ENCODE results near the gene YOD1. TPM values are rescaled to one million over a fixed set of nuclear protein-coding genes. Genes with fewer than 3 reads are reported as not detected.
A peak's percentile ranks its signal among the peaks of the same experiment; 100 is the strongest.

Gene YOD1
- 10 to 100 TPM in 2 of 4 donors, 1 to 10 TPM in 2; 9.0 to 17.5 (median 12.0) TPM for total RNA-seq

GRCh38 chr1:207051191-207051943 lies at the start of gene YOD1:
Gene YOD1 (minus strand): TSS chr1:207051208. CDS start chr1:207051030, 178 bp downstream.
- H3K27me3 ChIP-seq, result no peaks in the 10 kb centered on the region
- peak within 1 kb of the TSS; percentile 66 to 96 (median 84) for H3K4me3 ChIP-seq
- no peaks in the 10 kb centered on the region for H3K9me3 ChIP-seq
- WGBS, 2 donors (ENCODE audit: low coverage in 1 of 2), result 44 to 63% methylated on average over 3 to 15 of the region's 15 CpGs
- DNase-seq, result peak; percentile 49
- TF ChIP-seq EP300 (IDR thresholded peaks at IDR 0.05; ENCODE audit: low read depth) (no peak), POLR2A (IDR thresholded peaks at IDR 0.05) (peak; percentile 11), POLR2AphosphoS5 (IDR thresholded peaks at IDR 0.05) (peak in 1 of 3 donors; percentile 41)
- TF ChIP-seq, protein P1, sequence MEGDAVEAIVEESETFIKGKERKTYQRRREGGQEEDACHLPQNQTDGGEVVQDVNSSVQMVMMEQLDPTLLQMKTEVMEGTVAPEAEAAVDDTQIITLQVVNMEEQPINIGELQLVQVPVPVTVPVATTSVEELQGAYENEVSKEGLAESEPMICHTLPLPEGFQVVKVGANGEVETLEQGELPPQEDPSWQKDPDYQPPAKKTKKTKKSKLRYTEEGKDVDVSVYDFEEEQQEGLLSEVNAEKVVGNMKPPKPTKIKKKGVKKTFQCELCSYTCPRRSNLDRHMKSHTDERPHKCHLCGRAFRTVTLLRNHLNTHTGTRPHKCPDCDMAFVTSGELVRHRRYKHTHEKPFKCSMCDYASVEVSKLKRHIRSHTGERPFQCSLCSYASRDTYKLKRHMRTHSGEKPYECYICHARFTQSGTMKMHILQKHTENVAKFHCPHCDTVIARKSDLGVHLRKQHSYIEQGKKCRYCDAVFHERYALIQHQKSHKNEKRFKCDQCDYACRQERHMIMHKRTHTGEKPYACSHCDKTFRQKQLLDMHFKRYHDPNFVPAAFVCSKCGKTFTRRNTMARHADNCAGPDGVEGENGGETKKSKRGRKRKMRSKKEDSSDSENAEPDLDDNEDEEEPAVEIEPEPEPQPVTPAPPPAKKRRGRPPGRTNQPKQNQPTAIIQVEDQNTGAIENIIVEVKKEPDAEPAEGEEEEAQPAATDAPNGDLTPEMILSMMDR (IDR thresholded peaks at IDR 0.05), result no peak
- intact Hi-C loops (cut with DNase I; ENCODE audit: low total_unique reads) (no loop called here), in situ Hi-C loops (cut with MboI; ENCODE audit: low pct_ligation_motif_present in 1 of 4, low pct_unique_long_range_greater_than_20kb in 1 of 4, low sequenced_read_pairs in 3 of 4) (no loop called here)
- peaks cover 21 to 80% (median 39%) of the 10 kb centered on the region in 4 donors for H3K4me1 ChIP-seq
- H3K27ac ChIP-seq, result peak within 1 kb of the TSS; percentile 92 to 96 (median 92)
- H3K36me3 ChIP-seq, result peaks cover 0 to 9% (median 4%) of the 10 kb centered on the region in 4 donors

DNA sequence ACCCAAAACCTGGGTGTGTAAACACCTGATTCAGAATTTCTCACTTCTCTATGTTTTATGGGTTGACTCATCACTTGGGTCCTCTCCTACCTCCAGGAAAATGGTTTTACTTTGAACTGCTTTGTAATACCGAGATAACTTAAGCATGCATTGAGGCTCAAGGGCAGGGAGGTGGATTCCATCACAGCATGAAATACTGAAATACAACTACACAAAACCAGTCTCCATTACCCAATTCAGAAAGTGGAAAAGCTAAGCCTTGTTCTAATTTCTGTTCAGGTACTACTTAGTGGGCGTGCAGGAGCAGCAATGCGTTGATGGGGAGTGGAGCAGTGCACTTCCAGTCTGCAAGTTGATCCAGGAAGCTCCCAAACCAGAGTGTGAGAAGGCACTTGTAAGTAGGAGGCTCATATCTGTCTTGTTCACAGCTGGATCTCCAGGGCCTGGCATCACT lies 46.9 kb upstream of the YOD1 start:
- intact Hi-C loops (cut with DNase I; ENCODE audit: low total_unique reads) (no loop called here), in situ Hi-C loops (cut with MboI; ENCODE audit: low pct_ligation_motif_present in 1 of 4, low pct_unique_long_range_greater_than_20kb in 1 of 4, low sequenced_read_pairs in 3 of 4) (loop anchor here in 3 of 4 donors (10.0 to 25.0 kb wide), 3 partner anchors 77 to 414 kb away; partner anchors contain the start of gene CR1 (in 2 of the 3))
- no peaks in the 10 kb centered on the region for H3K9me3 ChIP-seq
- WGBS, 2 donors (ENCODE audit: low coverage in 1 of 2), result 83 to 100% methylated on average over 2 to 3 of the region's 3 CpGs
- TF ChIP-seq, protein P1 (IDR thresholded peaks at IDR 0.05), result no peak
- TF ChIP-seq POLR2AphosphoS5 (IDR thresholded peaks at IDR 0.05), result no peak
- no peak for TF ChIP-seq POLR2A (IDR thresholded peaks at IDR 0.05)
- no peak for TF ChIP-seq EP300 (IDR thresholded peaks at IDR 0.05; ENCODE audit: low read depth)
- no peaks in the 10 kb centered on the region for H3K4me1 ChIP-seq
- H3K4me3 ChIP-seq, result no peak overlapping the region
- H3K27me3 ChIP-seq, result no peaks in the 10 kb centered on the region
- H3K36me3 ChIP-seq, result no peaks in the 10 kb centered on the region
- no peak overlapping the region for H3K27ac ChIP-seq
- DNase-seq, result no peak

- Histone ChIP-seq H3K27me3 (no peaks in the 10 kb centered on the region), H3K36me3 (no peaks in the 10 kb centered on the region), H3K9me3 (no peaks in the 10 kb centered on the region), H3K4me3 (no peak overlapping the region), H3K27ac (no peak overlapping the region), H3K4me1 (peaks cover 0 to 10% (median 7%) of the 10 kb centered on the region in 4 donors)
- intact Hi-C loops (cut with DNase I; ENCODE audit: low total_unique reads), result no loop called here
- no peak for DNase-seq
- in situ Hi-C loops (cut with MboI; ENCODE audit: low pct_ligation_motif_present in 1 of 4, low pct_unique_long_range_greater_than_20kb in 1 of 4, low sequenced_read_pairs in 3 of 4), result loop anchor here in 3 of 4 donors (10.0 to 25.0 kb wide), 3 partner anchors 81 to 418 kb away; partner anchors contain the start of gene CR1 (in 2 of the 3)
- 37 to 67% methylated on average over 1 to 2 of the region's 2 CpGs for WGBS, 2 donors (ENCODE audit: low coverage in 1 of 2)
- no peak for TF ChIP-seq EP300 (IDR thresholded peaks at IDR 0.05; ENCODE audit: low read depth)
- no peak for TF ChIP-seq POLR2AphosphoS5 (IDR thresholded peaks at IDR 0.05)
- TF ChIP-seq, protein P1 (IDR thresholded peaks at IDR 0.05), result no peak
- TF ChIP-seq POLR2A (IDR thresholded peaks at IDR 0.05), result no peak
Observed at GRCh38 chr1:207093944-207094343, 42.9 kb upstream of the YOD1 start.

DNA sequence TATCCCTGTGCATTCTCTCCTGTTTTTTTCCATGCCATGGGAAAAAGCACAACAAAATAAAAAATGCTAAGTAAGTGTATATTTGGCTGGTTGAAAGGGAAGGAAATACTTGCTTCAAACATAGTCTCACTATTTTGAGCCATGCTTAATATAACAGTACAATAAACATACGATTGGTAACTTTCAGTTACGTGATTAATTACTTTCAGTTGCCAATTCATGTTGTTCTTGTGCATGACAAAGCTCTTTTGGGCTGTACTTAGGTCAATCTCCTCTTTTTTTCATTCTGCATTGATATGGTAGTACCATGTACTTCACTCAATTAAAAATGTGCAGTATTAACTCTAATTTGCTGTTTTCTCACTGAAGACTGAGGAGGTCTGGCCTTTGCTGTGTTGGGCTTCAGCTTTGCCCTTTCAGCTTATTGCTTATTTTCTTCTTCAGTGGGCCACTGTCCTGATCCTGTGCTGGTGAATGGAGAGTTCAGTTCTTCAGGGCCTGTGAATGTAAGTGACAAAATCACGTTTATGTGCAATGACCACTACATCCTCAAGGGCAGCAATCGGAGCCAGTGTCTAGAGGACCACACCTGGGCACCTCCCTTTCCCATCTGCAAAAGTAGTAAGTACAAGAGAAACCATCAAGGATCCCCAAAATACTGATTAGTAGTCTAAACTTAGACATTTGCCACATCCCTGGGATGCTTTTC lies 40.3 kb upstream of the YOD1 start:
- H3K36me3 ChIP-seq, result no peaks in the 10 kb centered on the region
- TF ChIP-seq EP300 (IDR thresholded peaks at IDR 0.05; ENCODE audit: low read depth), result no peak
- no peak for TF ChIP-seq POLR2A (IDR thresholded peaks at IDR 0.05)
- TF ChIP-seq, protein P1 (IDR thresholded peaks at IDR 0.05), result no peak
- TF ChIP-seq POLR2AphosphoS5 (IDR thresholded peaks at IDR 0.05), result no peak
- H3K27ac ChIP-seq, result no peak overlapping the region
- DNase-seq, result no peak
- intact Hi-C loops (cut with DNase I; ENCODE audit: low total_unique reads), result no loop called here
- in situ Hi-C loops (cut with MboI; ENCODE audit: low pct_ligation_motif_present in 1 of 4, low pct_unique_long_range_greater_than_20kb in 1 of 4, low sequenced_read_pairs in 3 of 4), result loop anchor here in 3 of 4 donors (10.0 to 25.0 kb wide), 3 partner anchors 83 to 421 kb away; partner anchors contain the start of gene CR1 (in 2 of the 3)
- H3K4me1 ChIP-seq, result peaks cover 0 to 17% (median 10%) of the 10 kb centered on the region in 4 donors
- no peak overlapping the region for H3K4me3 ChIP-seq
- 74 to 77% methylated on average over 4 of the region's 4 CpGs for WGBS, 2 donors (ENCODE audit: low coverage in 1 of 2)
- H3K27me3 ChIP-seq, result no peaks in the 10 kb centered on the region
- no peaks in the 10 kb centered on the region for H3K9me3 ChIP-seq
